ENCODE results near the gene ZNF423.

ZNF423 gene

DNA sequence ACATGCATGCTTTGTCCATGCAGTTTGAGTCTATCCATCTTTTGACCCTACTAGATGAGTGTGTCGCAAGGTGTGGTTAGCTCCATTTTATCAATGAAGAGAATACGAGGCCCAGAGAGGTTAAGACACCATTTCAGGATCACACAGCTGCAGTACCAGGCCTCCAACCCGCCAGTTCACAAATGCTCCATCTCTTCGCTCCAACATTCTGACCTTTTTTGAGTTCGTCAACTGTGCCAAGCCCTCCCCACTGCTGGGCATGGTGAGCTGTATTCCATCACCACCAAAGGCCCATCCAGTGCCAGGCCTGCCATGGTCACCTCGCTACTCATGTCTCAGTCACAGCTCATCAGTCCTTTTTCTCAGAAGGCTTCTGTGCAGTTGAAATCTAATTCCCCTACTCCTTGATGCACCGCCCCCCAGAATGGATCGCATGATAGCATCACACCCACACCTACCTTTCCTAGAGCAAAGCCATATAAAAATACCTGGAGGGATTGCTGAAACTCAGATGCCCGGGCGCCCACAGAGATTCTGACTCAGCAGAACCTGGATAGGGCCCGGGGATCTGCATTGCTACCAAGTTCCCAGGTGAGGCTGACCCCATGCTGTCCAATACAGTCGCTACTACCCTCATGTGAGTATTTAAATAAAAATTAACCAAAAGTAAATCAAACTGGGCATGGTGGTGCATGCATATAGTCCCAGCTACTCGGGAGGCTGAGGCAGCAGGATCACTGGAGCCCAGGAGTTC, 38.0 kb downstream of the ZNF423 start:
- H3K27me3 ChIP-seq (replicated peaks; ENCODE audit: control insufficient read depth, insufficient read depth, low read length): no peaks in the 10 kb centered on the region
- no peaks in the 10 kb centered on the region for H3K9me3 ChIP-seq (ENCODE audit: control insufficient read depth, low read length)
- H3K4me1 ChIP-seq (ENCODE audit: control insufficient read depth, insufficient read depth, low read length): no peaks in the 10 kb centered on the region
- no peak for DNase-seq (ENCODE audit: low read depth)
- H3K9ac ChIP-seq (ENCODE audit: low read length): no peak overlapping the region
- no peak overlapping the region for H3K4me3 ChIP-seq (ENCODE audit: low read length)
- H3K36me3 ChIP-seq (ENCODE audit: control insufficient read depth, insufficient read depth, low read length, severe bottlenecking): no peaks in the 10 kb centered on the region

GRCh38 chr16:49816875-49817274, 39.0 kb downstream of the ZNF423 start:
- Histone ChIP-seq H3K9ac (ENCODE audit: low read length) (no peak overlapping the region), H3K4me1 (ENCODE audit: control insufficient read depth, insufficient read depth, low read length) (no peaks in the 10 kb centered on the region), H3K27me3 (replicated peaks; ENCODE audit: control insufficient read depth, insufficient read depth, low read length) (no peaks in the 10 kb centered on the region), H3K4me3 (ENCODE audit: low read length) (no peak overlapping the region), H3K9me3 (ENCODE audit: control insufficient read depth, low read length) (no peaks in the 10 kb centered on the region), H3K36me3 (ENCODE audit: control insufficient read depth, insufficient read depth, low read length, severe bottlenecking) (no peaks in the 10 kb centered on the region)
- no peak for DNase-seq (ENCODE audit: low read depth)

- DNase-seq (ENCODE audit: low read depth): peak; percentile 21
- no peak overlapping the region for H3K4me3 ChIP-seq (ENCODE audit: low read length)
- H3K36me3 ChIP-seq (ENCODE audit: control insufficient read depth, insufficient read depth, low read length, severe bottlenecking): no peaks in the 10 kb centered on the region
- H3K4me1 ChIP-seq (ENCODE audit: control insufficient read depth, insufficient read depth, low read length): peaks cover 4% of the 10 kb centered on the region
- no peak overlapping the region for H3K9ac ChIP-seq (ENCODE audit: low read length)
- H3K9me3 ChIP-seq (ENCODE audit: control insufficient read depth, low read length): no peaks in the 10 kb centered on the region
- no peaks in the 10 kb centered on the region for H3K27me3 ChIP-seq (replicated peaks; ENCODE audit: control insufficient read depth, insufficient read depth, low read length)
These were observed 44.1 kb downstream of the ZNF423 start for GRCh38 chr16:49811644-49812334.

DNA sequence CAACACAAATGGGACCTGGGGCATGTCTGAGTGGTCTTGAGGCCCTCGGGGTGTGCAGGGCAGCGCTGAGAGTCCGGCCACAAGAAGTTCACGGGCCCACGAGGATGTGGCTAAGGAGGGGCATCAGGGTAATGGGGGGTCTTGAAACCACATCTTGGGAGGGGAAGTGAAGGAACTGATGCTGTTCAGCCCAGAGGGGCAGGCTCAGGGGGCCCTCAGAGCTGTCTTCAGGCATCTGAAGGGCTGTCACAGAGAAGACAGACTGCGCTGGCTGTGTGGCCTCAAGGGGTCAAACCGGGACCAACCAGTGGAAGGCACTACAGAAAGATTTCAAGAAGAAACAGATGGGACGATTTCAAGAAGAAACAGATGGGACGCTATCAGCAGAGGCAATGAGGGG, 45.1 kb downstream of the ZNF423 start:
- H3K36me3 ChIP-seq (ENCODE audit: control insufficient read depth, insufficient read depth, low read length, severe bottlenecking): no peaks in the 10 kb centered on the region
- H3K27me3 ChIP-seq (replicated peaks; ENCODE audit: control insufficient read depth, insufficient read depth, low read length): no peaks in the 10 kb centered on the region
- H3K4me1 ChIP-seq (ENCODE audit: control insufficient read depth, insufficient read depth, low read length): peaks cover 4% of the 10 kb centered on the region
- no peak for DNase-seq (ENCODE audit: low read depth)
- no peaks in the 10 kb centered on the region for H3K9me3 ChIP-seq (ENCODE audit: control insufficient read depth, low read length)
- no peak overlapping the region for H3K4me3 ChIP-seq (ENCODE audit: low read length)
- H3K9ac ChIP-seq (ENCODE audit: low read length): no peak overlapping the region

- H3K27me3 ChIP-seq (replicated peaks; ENCODE audit: control insufficient read depth, insufficient read depth, low read length): no peaks in the 10 kb centered on the region
- H3K36me3 ChIP-seq (ENCODE audit: control insufficient read depth, insufficient read depth, low read length, severe bottlenecking): no peaks in the 10 kb centered on the region
- H3K9me3 ChIP-seq (ENCODE audit: control insufficient read depth, low read length): no peaks in the 10 kb centered on the region
- peaks cover 4% of the 10 kb centered on the region for H3K4me1 ChIP-seq (ENCODE audit: control insufficient read depth, insufficient read depth, low read length)
- no peak overlapping the region for H3K9ac ChIP-seq (ENCODE audit: low read length)
- no peak overlapping the region for H3K4me3 ChIP-seq (ENCODE audit: low read length)
- no peak for DNase-seq (ENCODE audit: low read depth)
These were observed 46.4 kb downstream of the ZNF423 start for GRCh38 chr16:49809561-49809960.

GRCh38 chr16:49809062-49809461, 46.9 kb downstream of the ZNF423 start:
- Histone ChIP-seq H3K4me1 (ENCODE audit: control insufficient read depth, insufficient read depth, low read length) (peaks cover 4% of the 10 kb centered on the region), H3K27me3 (replicated peaks; ENCODE audit: control insufficient read depth, insufficient read depth, low read length) (no peaks in the 10 kb centered on the region), H3K9me3 (ENCODE audit: control insufficient read depth, low read length) (no peaks in the 10 kb centered on the region), H3K4me3 (ENCODE audit: low read length) (no peak overlapping the region), H3K36me3 (ENCODE audit: control insufficient read depth, insufficient read depth, low read length, severe bottlenecking) (no peaks in the 10 kb centered on the region), H3K9ac (ENCODE audit: low read length) (no peak overlapping the region)
- no peak for DNase-seq (ENCODE audit: low read depth)

DNA sequence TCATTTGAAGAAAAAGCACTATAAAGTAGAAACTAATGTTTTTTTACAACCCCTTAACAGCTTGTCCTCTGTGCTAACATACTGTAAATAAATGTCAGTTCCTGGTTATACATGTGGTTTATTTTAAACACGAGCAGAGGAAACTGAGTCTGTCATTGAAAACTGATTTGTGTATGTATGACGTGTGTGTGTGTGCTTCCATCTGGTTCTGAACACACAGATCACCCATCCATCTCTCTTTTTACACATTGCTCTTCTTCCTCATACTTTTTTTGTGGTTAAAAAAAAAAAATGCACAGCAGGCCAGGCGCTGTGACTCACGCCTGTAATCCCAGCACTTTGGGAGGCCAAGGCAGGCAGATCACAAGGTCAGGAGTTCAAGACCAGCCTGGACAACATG, 49.5 kb downstream of the ZNF423 start:
- Histone ChIP-seq H3K9ac (ENCODE audit: low read length) (no peak overlapping the region), H3K36me3 (ENCODE audit: control insufficient read depth, insufficient read depth, low read length, severe bottlenecking) (no peaks in the 10 kb centered on the region), H3K9me3 (ENCODE audit: control insufficient read depth, low read length) (no peaks in the 10 kb centered on the region), H3K4me1 (ENCODE audit: control insufficient read depth, insufficient read depth, low read length) (peaks cover 3% of the 10 kb centered on the region), H3K27me3 (replicated peaks; ENCODE audit: control insufficient read depth, insufficient read depth, low read length) (no peaks in the 10 kb centered on the region), H3K4me3 (ENCODE audit: low read length) (no peak overlapping the region)
- peak; percentile 20 for DNase-seq (ENCODE audit: low read depth)

DNA sequence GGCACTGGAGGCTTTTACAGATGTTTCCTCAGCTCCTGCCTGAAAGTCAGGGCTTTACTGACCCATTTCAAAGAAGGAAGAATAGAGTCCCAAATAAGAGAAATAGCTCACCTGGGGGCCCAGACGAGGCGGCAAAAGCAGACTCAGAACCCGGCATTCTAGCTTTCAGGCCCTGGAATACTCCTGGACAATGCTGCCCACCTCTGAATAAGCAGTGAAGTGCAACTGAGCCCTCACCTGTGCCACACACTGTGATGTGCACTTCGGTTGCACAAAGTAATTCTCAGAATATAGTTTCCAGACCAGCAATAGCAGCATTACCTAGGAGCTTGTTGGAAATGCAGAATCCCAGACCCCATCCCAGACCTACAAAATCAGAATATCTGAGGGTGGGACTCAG, 54.6 kb downstream of the ZNF423 start:
- Histone ChIP-seq H3K4me1 (ENCODE audit: control insufficient read depth, insufficient read depth, low read length) (peaks cover 5% of the 10 kb centered on the region), H3K9ac (ENCODE audit: low read length) (no peak overlapping the region), H3K27me3 (replicated peaks; ENCODE audit: control insufficient read depth, insufficient read depth, low read length) (peaks cover 6% of the 10 kb centered on the region), H3K4me3 (ENCODE audit: low read length) (no peak overlapping the region), H3K36me3 (ENCODE audit: control insufficient read depth, insufficient read depth, low read length, severe bottlenecking) (no peaks in the 10 kb centered on the region), H3K9me3 (ENCODE audit: control insufficient read depth, low read length) (no peaks in the 10 kb centered on the region)
- no peak for DNase-seq (ENCODE audit: low read depth)

DNA sequence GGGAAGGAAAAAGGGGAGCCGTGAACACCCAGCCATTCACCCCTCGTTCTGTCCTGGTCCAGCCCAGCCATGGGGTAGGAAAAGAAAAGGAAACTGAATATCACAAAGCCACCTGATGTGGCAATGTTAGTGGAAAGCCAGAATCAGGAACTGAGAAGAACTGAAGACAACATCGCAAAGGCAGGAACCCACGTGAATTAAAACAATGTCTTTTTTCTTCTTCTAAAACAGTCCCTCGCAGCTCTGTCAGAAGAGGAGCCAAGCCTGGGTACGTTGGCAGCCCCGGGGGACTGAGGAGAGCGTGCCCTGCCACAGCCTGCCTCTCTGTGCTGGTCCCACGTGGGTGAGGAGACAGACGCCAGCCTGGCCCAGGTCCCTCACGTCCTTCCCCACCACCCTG, 55.0 kb downstream of the ZNF423 start:
- no peak for DNase-seq (ENCODE audit: low read depth)
- Histone ChIP-seq H3K4me1 (ENCODE audit: control insufficient read depth, insufficient read depth, low read length) (peaks cover 8% of the 10 kb centered on the region), H3K36me3 (ENCODE audit: control insufficient read depth, insufficient read depth, low read length, severe bottlenecking) (no peaks in the 10 kb centered on the region), H3K27me3 (replicated peaks; ENCODE audit: control insufficient read depth, insufficient read depth, low read length) (peaks cover 6% of the 10 kb centered on the region), H3K9ac (ENCODE audit: low read length) (no peak overlapping the region), H3K4me3 (ENCODE audit: low read length) (no peak overlapping the region), H3K9me3 (ENCODE audit: control insufficient read depth, low read length) (no peaks in the 10 kb centered on the region)

- Histone ChIP-seq H3K27me3 (replicated peaks; ENCODE audit: control insufficient read depth, insufficient read depth, low read length) (peaks cover 6% of the 10 kb centered on the region), H3K36me3 (ENCODE audit: control insufficient read depth, insufficient read depth, low read length, severe bottlenecking) (no peaks in the 10 kb centered on the region), H3K4me1 (ENCODE audit: control insufficient read depth, insufficient read depth, low read length) (peaks cover 8% of the 10 kb centered on the region), H3K9me3 (ENCODE audit: control insufficient read depth, low read length) (no peaks in the 10 kb centered on the region), H3K4me3 (ENCODE audit: low read length) (no peak overlapping the region), H3K9ac (ENCODE audit: low read length) (no peak overlapping the region)
- DNase-seq (ENCODE audit: low read depth): no peak
These were observed 55.5 kb downstream of the ZNF423 start for GRCh38 chr16:49800441-49800840.

DNA sequence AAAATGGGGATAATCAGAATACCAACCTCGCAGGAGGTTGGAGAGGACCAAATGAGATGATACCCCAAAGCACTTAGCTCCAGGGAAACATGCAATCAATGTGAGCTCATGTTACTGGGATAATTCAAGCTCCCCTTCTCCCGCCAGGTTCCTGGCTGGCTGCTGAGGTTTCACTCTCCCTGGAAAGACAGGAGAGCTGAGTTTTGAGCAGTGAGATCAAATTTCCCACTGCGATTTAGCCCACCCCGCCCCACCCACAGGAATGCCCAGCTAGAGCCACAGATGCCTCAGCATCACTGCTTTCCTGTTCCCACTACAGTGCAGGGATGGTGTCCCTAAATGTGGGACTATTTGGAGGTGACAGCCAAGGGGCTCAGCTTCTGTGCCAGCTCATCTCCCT, 56.7 kb downstream of the ZNF423 start:
- DNase-seq (ENCODE audit: low read depth): peak; percentile 22
- Histone ChIP-seq H3K4me1 (ENCODE audit: control insufficient read depth, insufficient read depth, low read length) (peaks cover 8% of the 10 kb centered on the region), H3K4me3 (ENCODE audit: low read length) (no peak overlapping the region), H3K9me3 (ENCODE audit: control insufficient read depth, low read length) (no peaks in the 10 kb centered on the region), H3K9ac (ENCODE audit: low read length) (no peak overlapping the region), H3K27me3 (replicated peaks; ENCODE audit: control insufficient read depth, insufficient read depth, low read length) (peaks cover 6% of the 10 kb centered on the region), H3K36me3 (ENCODE audit: control insufficient read depth, insufficient read depth, low read length, severe bottlenecking) (no peaks in the 10 kb centered on the region)
